Esophagus squamous epithelium (tissue), 4 donors: ENCODE data around the gene ESRP2.

Experiments used
- CTCF ChIP-seq, 6 experiments: fragments of 450-650 bp in 4 of 6; fragments of 200-600 bp in 2 of 6; sonication (generic) in 2 of 6; IDR thresholded peaks; one replicate each; pipeline ENCODE4 v1.5.1; 2016 to 2019; ENCODE audit warnings: antibody characterized with exemption in 6 of 6, mild to moderate bottlenecking in 4 of 6, moderate library complexity in 4 of 6
- POLR2A ChIP-seq, 4 donors: fragments of 450-650 bp; IDR thresholded peaks; one replicate each; pipeline ENCODE4 v1.6.1; 2017; ENCODE audit warnings: antibody characterized with exemption in 4 of 4, mild to moderate bottlenecking in 4 of 4, moderate library complexity in 3 of 4

- TF ChIP-seq POLR2A (IDR thresholded peaks at IDR 0.05) (no peak), CTCF (IDR thresholded peaks at IDR 0.05) (no peak)
These were observed 21.2 kb downstream of the ESRP2 start for GRCh38 chr16:68214726-68215125.
